GM06990 (cell line): Measurements from ENCODE around the gene LRRC8E.

Source experiments
- DNase-seq: peaks from one replicate; pipeline ENCODE4 v3.0.0-alpha.2; 2011; ENCODE audit not compliant: insufficient read length; ENCODE audit errors: extremely low read depth
- H3K27me3 ChIP-seq: replicated peaks from 2 replicates; pipeline ENCODE4 v1.6.0; 2011; ENCODE audit warnings: low read length; ENCODE audit not compliant: control insufficient read depth, insufficient read depth
- H3K36me3 ChIP-seq: 2 replicates; pipeline ENCODE4 v1.5.1; 2011; ENCODE audit warnings: low read length; ENCODE audit not compliant: control insufficient read depth, insufficient read depth
- H3K4me3 ChIP-seq: replicated peaks from 2 replicates; pipeline ENCODE4 v1.5.1; 2011; ENCODE audit warnings: low read depth, mild to moderate bottlenecking, control low read depth, low read length
- CTCF ChIP-seq: IDR thresholded peaks from 2 replicates; pipeline ENCODE4 v1.5.1; 2011; ENCODE audit warnings: low read length, control low read depth, mild to moderate bottlenecking, inconsistent platforms; ENCODE audit not compliant: insufficient read depth, poor library complexity, severe bottlenecking

Gene LRRC8E

GRCh38 chr19:7898967-7899366 lies 10.7 kb downstream of the LRRC8E start:
- H3K36me3 ChIP-seq, result no peaks in the 10 kb centered on the region
- H3K4me3 ChIP-seq, result no peak overlapping the region
- H3K27me3 ChIP-seq, result no peaks in the 10 kb centered on the region
- no peak for TF ChIP-seq CTCF
- no peak for DNase-seq

- H3K36me3 ChIP-seq, result no peaks in the 10 kb centered on the region
- no peak for DNase-seq
- no peaks in the 10 kb centered on the region for H3K27me3 ChIP-seq
- H3K4me3 ChIP-seq, result no peak overlapping the region
- no peak for TF ChIP-seq CTCF
These were observed 11.6 kb downstream of the LRRC8E start for GRCh38 chr19:7899751-7900378.

GRCh38 chr19:7900401-7900870 lies 12.1 kb downstream of the LRRC8E start:
- no peak for TF ChIP-seq CTCF
- Histone ChIP-seq H3K27me3 (no peaks in the 10 kb centered on the region), H3K4me3 (no peak overlapping the region), H3K36me3 (no peaks in the 10 kb centered on the region)
- DNase-seq, result no peak

GRCh38 chr19:7900931-7901330 lies 12.6 kb downstream of the LRRC8E start:
- no peak for DNase-seq
- Histone ChIP-seq H3K36me3 (no peaks in the 10 kb centered on the region), H3K4me3 (no peak overlapping the region), H3K27me3 (no peaks in the 10 kb centered on the region)
- TF ChIP-seq CTCF, result no peak

GRCh38 chr19:7901337-7901736 lies 13.0 kb downstream of the LRRC8E start:
- Histone ChIP-seq H3K27me3 (no peaks in the 10 kb centered on the region), H3K36me3 (peaks cover 2% of the 10 kb centered on the region; the same call in 1 of the 2 replicates), H3K4me3 (no peak overlapping the region)
- no peak for TF ChIP-seq CTCF
- DNase-seq, result no peak

GRCh38 chr19:7902796-7903243 lies 14.5 kb downstream of the LRRC8E start:
- Histone ChIP-seq H3K36me3 (peaks cover 2% of the 10 kb centered on the region; the same call in 1 of the 2 replicates), H3K27me3 (no peaks in the 10 kb centered on the region), H3K4me3 (peak overlapping the region; percentile 68)
- DNase-seq, result no peak
- no peak for TF ChIP-seq CTCF
